NT2/D1 (cell line): ENCODE measurements around the gene NUDT7.

ENCODE experiments used
- DNase-seq: peaks from one replicate; pipeline ENCODE4 v3.0.0-alpha.2; 2011; ENCODE audit warnings: low read depth, low spot score
- H3K27me3 ChIP-seq: 2 replicates; pipeline ENCODE4 v1.6.0; 2011; ENCODE audit warnings: mild to moderate bottlenecking; ENCODE audit not compliant: insufficient read length, insufficient read depth
- H3K36me3 ChIP-seq: 2 replicates; pipeline ENCODE4 v1.6.1; 2011; ENCODE audit warnings: mild to moderate bottlenecking, low read length, mixed read lengths; ENCODE audit not compliant: insufficient read depth, insufficient read length
- H3K4me1 ChIP-seq: 2 replicates; pipeline ENCODE4 v1.5.1; 2011; ENCODE audit not compliant: insufficient read depth, insufficient read length
- H3K4me3 ChIP-seq: 2 replicates; pipeline ENCODE4 v1.5.1; 2011; ENCODE audit warnings: low read depth; ENCODE audit not compliant: insufficient read length
- H3K9ac ChIP-seq: 2 replicates; pipeline ENCODE4 v1.6.0; 2011; ENCODE audit warnings: low read depth; ENCODE audit not compliant: insufficient read length
- H3K9me3 ChIP-seq: 2 replicates; pipeline ENCODE4 v1.5.1; 2011; ENCODE audit warnings: mild to moderate bottlenecking, low read length; ENCODE audit not compliant: insufficient read depth
- SUZ12 ChIP-seq: IDR thresholded peaks from 2 replicates; pipeline ENCODE4 v1.6.1; 2011; ENCODE audit not compliant: insufficient read length, insufficient read depth; ENCODE audit errors: extremely low read depth
- YY1 ChIP-seq: IDR thresholded peaks from 2 replicates; pipeline ENCODE4 v1.6.1; 2011; ENCODE audit not compliant: insufficient read length, insufficient read depth
- ZNF274 ChIP-seq: IDR thresholded peaks from 2 replicates; pipeline ENCODE4 v1.6.1; 2011; ENCODE audit warnings: mild to moderate bottlenecking, low read depth, low read length

The NUDT7 gene

DNA sequence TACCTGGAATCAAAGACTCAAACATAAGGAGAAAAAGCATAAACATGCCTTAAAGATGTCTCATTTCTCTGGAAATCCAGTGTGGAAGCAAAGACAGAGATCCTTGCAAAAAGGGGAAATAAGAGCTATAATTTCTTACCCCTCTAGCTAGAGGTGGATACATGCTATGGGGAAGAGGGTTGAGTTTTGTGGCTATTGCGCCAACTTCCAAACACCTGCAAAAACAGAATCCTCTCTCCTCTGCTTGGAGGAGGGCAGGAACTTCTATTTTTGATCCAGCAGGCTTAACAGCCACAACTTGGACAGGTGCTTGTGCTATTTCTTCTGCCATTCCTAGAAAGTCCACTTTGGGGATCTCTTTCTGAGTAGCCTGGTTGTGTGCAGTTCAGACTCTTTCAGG lies 21.5 kb upstream of the NUDT7 start:
- no peak overlapping the region for H3K4me3 ChIP-seq
- TF ChIP-seq ZNF274: no peak
- TF ChIP-seq YY1: no peak
- TF ChIP-seq SUZ12: no peak
- H3K4me1 ChIP-seq: no peaks in the 10 kb centered on the region
- 0 out of 2 replicates have a peak, but pooled peaks cover 5% of the 10 kb centered on the region for H3K9me3 ChIP-seq
- H3K27me3 ChIP-seq: no peaks in the 10 kb centered on the region
- DNase-seq: no peak
- H3K36me3 ChIP-seq: no peaks in the 10 kb centered on the region
- H3K9ac ChIP-seq: no peak overlapping the region

- H3K9ac ChIP-seq: no peak overlapping the region
- no peaks in the 10 kb centered on the region for H3K4me1 ChIP-seq
- no peak for TF ChIP-seq SUZ12
- no peak overlapping the region for H3K4me3 ChIP-seq
- H3K36me3 ChIP-seq: no peaks in the 10 kb centered on the region
- 0 out of 2 replicates have a peak, but pooled peaks cover 5% of the 10 kb centered on the region for H3K9me3 ChIP-seq
- DNase-seq: no peak
- H3K27me3 ChIP-seq: no peaks in the 10 kb centered on the region
Measured at GRCh38 chr16:77705351-77705750, 17.0 kb upstream of the NUDT7 start.

DNA sequence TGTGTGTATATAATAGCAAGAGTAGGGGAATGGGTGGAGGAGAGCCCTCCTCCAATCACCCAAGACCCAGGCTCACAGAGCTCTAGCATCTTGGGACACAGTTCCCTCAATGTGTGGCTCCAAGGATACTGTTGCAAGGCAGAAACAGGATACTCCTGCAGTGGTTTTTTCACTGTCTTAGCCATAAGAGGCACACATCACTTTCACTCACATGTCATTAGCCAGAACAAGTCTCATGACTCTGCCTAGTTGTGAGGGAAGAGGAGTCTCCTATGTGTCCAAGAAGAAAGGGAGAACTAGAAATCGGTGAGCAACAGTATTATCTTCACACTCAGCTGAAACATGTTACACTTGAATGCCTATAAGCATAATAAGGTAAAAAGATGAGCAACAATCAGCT lies 11.1 kb upstream of the NUDT7 start:
- Histone ChIP-seq H3K9ac (no peak overlapping the region), H3K27me3 (no peaks in the 10 kb centered on the region), H3K4me3 (no peak overlapping the region), H3K36me3 (no peaks in the 10 kb centered on the region), H3K4me1 (no peaks in the 10 kb centered on the region), H3K9me3 (no peaks in the 10 kb centered on the region)
- TF ChIP-seq ZNF274 (no peak), SUZ12 (no peak), YY1 (no peak)
- DNase-seq: no peak

DNA sequence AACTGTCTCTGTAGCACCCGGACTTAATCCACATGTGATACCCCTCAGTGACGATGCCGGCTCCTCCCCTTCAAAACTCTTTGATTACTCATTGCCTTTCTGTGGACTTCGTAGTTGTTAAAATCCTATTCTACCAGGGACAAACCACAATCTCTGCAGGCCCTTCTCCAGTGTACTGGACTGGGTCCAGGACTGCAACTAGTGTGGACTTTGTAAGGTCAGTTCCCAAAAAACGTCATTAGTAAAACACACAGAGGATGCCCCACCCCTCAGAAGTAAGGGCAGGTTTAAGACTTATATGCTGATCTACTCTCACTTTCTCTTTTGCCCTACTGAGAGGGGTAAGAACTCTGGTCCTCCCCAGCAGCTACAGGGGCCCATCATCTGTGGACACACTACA lies 10.5 kb upstream of the NUDT7 start:
- Histone ChIP-seq H3K4me3 (no peak overlapping the region), H3K4me1 (no peaks in the 10 kb centered on the region), H3K27me3 (no peaks in the 10 kb centered on the region), H3K36me3 (no peaks in the 10 kb centered on the region), H3K9ac (no peak overlapping the region), H3K9me3 (no peaks in the 10 kb centered on the region)
- DNase-seq: no peak
- no peak for TF ChIP-seq SUZ12
- TF ChIP-seq YY1: no peak
- TF ChIP-seq ZNF274: no peak

DNA sequence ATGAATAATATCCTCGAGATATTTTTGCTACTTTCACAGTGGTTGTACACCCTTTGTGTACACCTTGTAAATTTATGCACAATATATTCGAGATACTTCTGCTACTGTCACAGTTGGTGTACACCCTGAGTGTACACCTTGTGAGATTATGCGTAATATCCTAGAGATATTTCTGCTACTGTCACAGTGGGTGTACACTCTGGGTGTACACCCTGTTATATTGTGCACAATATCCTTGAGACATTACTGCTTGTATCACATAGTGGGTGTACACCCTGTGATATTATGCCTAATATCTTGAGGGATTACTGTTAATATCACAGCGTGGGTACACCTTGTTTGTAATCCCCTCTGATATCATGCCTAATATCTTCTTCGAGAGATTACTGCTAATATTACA lies 7.2 kb upstream of the NUDT7 start:
- no peaks in the 10 kb centered on the region for H3K27me3 ChIP-seq
- DNase-seq: no peak
- TF ChIP-seq ZNF274 (no peak), SUZ12 (no peak), YY1 (no peak)
- H3K36me3 ChIP-seq: no peaks in the 10 kb centered on the region
- H3K9ac ChIP-seq: no peak overlapping the region
- no peaks in the 10 kb centered on the region for H3K4me1 ChIP-seq
- H3K4me3 ChIP-seq: no peak overlapping the region
- H3K9me3 ChIP-seq: no peaks in the 10 kb centered on the region

GRCh38 chr16:77721752-77722308 lies 484 bp upstream of the NUDT7 start:
- H3K4me1 ChIP-seq: no peaks in the 10 kb centered on the region
- TF ChIP-seq SUZ12: no peak
- TF ChIP-seq YY1: no peak
- TF ChIP-seq ZNF274: no peak
- no peak overlapping the region for H3K9ac ChIP-seq
- DNase-seq: no peak
- H3K4me3 ChIP-seq: no peak overlapping the region
- no peaks in the 10 kb centered on the region for H3K27me3 ChIP-seq
- no peaks in the 10 kb centered on the region for H3K9me3 ChIP-seq
- H3K36me3 ChIP-seq: peaks cover 6% of the 10 kb centered on the region

DNA sequence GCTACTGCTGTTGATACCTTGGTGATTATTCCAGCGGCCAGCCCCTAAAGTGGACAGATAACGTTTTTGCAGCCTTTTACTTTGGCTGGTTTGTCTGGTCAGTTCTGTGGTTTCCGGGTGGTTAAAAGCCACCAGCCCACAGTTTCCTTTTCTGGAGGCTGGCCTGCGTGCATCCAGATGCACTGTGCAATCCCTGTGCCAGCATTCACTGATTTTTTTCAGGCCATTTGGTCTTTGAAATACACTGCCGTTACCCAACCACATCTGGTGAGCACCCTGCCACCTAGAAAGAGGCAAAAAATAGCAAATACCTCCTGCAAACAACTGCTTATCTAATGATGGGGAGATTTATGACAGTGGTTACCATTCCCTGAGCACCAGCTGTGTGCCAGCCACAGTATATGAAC lies 797 bp downstream of the NUDT7 start:
- Histone ChIP-seq H3K9me3 (no peaks in the 10 kb centered on the region; the same call in 1 of the 2 replicates), H3K4me3 (peak overlapping the region; percentile 75), H3K36me3 (peaks cover 9% of the 10 kb centered on the region), H3K4me1 (no peaks in the 10 kb centered on the region), H3K27me3 (no peaks in the 10 kb centered on the region), H3K9ac (peak overlapping the region; percentile 91)
- DNase-seq: no peak
- no peak for TF ChIP-seq YY1
- TF ChIP-seq SUZ12: no peak
- no peak for TF ChIP-seq ZNF274

DNA sequence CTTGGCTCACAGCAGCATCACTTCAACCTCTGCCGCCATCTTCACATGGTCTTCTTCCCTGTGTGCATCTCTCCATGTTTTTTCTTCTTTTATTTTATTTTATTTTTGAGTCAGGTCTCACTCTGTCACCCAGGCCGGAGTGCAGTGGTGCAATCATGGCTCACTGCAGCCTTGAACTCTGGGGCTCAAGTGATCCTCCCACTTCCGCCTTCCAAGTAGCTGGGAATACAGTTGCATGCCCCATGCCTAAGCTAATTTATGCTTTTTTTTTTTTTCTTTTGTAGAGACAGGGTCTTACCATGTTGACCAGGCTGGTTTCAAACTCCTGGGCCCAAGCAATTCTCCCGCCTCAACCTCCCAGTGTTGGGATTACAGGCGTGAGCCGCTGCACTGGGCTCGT lies 1.9 kb downstream of the NUDT7 start:
- no peak overlapping the region for H3K4me3 ChIP-seq

More for the DNA sequence above, 1.9 kb downstream of the NUDT7 start:
- TF ChIP-seq ZNF274: no peak
- TF ChIP-seq SUZ12: no peak
- TF ChIP-seq YY1: no peak
- H3K9me3 ChIP-seq: no peaks in the 10 kb centered on the region; the same call in 1 of the 2 replicates
- H3K9ac ChIP-seq: peak overlapping the region; percentile 11
- peaks cover 9% of the 10 kb centered on the region for H3K36me3 ChIP-seq
- no peaks in the 10 kb centered on the region for H3K4me1 ChIP-seq
- H3K27me3 ChIP-seq: no peaks in the 10 kb centered on the region
- DNase-seq: no peak
